HG03469 (cell line): ENCODE measurements around the gene FLT1.

Source experiments
- ATAC-seq: cut with Tn5 transposase; IDR thresholded peaks from one replicate; pipeline ENCODE4 v1.9.1; 2021; ENCODE audit warnings: mild to moderate bottlenecking, moderate library complexity, moderate number of reproducible peaks; ENCODE audit not compliant: unreplicated experiment

FLT1 gene

GRCh38 chr13:28396053-28396452 lies 98.9 kb downstream of the FLT1 start:
- ATAC-seq: no peak

DNA sequence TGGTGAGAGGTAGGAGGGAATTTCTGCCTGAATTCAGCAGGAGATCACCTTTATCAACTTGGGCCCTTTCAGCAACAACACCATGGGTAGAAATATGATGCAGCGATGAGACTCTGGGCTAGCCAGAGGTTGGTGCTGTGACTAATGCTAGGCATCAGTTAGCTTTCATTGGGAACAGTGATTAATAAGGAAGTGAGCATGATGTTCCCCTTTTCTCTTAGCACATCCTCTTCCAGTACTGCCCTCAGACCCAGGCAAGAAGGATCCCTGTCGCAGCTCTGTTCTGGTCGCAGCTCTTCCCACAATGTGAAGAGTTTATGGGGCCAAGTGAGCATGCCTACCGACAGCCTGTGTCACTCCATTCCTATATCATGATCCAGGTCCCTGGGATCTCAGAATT lies 100.5 kb downstream of the FLT1 start:
- no peak for ATAC-seq

DNA sequence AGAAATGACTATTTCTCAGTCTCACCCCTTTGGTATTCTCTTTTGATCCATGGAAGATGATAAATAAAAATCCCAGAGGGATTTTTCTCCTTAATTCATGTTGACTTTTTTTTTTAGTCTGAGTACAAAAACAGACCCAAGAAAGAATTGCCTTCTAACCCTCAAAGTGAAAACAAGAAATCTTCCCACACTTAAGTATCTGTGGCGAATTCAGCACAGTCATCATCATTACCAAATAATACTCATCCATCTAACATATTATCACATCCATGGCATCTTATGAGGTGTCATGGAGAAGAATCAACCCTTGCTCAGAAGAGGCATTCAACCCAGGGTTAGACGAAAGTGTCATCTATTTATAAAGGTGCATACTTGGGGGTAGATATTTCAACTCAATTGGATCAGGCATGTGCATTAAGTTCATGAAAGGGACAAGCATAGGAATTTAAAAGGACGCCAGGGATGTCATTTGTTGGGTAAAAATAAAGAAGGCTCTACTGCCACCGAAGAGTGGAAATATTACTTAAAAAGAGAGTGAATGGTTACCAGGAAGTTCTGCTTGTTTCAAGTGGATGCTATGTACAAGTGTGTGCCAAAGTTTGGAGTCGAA lies 101.9 kb downstream of the FLT1 start:
- ATAC-seq: no peak

DNA sequence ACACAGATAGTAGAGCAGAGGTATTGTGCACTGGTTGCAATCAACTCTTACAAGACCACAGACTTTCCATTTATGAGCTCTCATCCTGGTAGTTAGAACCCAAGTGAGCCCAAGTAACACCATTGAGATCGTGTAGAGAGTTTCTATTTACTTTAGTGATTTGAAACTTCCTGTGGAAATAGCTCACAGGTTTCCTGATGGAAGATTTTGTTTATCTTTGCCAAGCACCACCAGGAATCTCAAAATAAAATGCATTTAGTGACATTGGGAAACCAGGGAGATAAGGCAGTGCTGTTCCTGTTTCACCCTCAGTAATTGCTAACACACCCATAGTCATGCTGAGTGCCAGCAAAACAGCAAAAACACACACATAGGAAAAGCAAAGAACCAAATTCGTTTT lies 102.5 kb downstream of the FLT1 start:
- no peak for ATAC-seq

GRCh38 chr13:28387740-28388501 lies 107.0 kb downstream of the FLT1 start:
- no peak for ATAC-seq

DNA sequence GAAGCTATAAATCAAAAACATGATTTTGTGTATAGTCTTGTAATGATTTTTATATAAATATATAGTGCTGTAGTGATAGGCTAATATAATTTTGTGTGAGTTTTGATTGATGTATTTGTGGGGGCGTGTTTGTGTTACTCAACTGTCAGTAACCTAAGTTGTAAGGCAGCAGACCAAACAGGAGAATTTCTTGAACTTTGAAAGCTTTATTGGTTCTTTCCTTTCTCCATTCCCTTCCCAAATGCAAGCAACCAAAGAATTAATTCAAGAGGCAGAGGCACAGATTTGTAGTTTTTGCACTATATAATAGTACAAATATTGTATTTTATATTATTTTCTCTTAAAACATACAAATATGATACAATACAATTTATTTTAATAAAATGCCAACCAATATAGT lies 109.6 kb downstream of the FLT1 start:
- no peak for ATAC-seq

- no peak for ATAC-seq
These were observed 110.1 kb downstream of the FLT1 start for GRCh38 chr13:28384789-28385188.

DNA sequence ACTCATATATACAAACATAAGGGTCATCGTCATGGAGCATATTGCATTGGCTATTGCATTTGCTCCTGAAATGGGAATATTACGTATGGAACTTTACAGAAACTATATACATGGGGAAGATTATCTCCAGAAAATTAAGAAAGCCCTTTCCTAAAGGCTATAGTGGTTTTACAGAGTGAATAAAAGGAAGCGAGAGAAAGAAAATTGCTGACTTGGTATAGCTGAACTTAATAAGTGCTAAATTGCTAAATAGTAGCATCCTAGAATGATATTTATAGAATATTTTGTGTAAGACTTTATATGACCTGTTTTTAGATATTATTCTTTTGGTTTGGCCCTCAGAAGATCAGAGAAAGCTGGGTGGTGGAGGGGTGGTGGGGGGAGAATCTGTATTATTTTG lies 114.6 kb downstream of the FLT1 start:
- no peak for ATAC-seq

GRCh38 chr13:28379371-28380083 lies 115.4 kb downstream of the FLT1 start:
- no peak for ATAC-seq

DNA sequence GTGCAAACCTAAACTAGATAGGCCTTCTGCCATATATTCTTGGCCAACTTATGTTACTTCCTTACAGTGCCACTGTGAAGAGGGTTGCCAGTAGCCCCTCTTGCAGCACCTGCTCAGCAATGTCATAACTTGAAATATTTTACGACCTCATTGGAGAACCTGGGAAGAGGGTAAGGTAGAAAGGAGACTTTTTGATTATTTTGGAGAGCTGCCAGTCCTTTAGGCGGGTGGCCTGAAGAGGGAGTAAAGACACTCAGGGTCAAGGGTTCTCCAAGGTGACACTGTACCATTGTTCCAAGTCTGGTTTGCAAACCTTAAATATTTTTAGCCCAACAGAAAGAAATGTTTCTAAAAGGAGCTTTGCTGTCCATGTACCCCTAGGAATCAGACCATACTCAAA lies 118.3 kb downstream of the FLT1 start:
- ATAC-seq: no peak

DNA sequence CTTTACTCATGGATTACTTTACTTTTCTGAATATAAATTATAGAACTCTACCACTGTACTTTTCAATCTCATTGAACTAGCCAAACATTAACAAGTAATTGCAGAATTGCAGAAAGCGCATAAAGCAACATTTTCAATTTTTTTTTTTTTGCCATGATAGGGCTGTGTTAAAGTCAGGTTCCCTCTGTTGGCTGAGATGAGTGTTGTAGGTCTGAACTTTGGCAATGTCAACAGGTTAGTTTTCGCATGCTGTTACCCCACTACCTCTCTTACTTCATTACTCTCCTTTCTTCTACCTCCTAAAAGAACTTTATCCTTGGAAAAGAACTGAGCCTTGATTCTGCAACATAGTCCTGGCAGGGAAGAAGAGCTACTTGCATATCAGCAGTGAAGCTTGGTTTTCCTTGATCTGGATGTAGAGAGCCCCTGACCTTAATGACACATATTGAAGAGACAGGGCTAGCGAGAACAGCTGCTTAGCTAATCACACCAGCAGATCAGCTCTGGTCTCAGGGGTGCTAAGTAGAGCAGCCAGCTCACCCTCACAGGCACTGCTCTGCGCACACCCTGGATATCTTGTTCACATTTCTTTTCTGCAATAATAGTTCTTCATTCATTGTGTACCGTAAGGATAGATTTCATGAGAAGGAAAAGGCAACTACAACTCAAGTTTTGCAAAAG lies 119.5 kb downstream of the FLT1 start:
- no peak for ATAC-seq

DNA sequence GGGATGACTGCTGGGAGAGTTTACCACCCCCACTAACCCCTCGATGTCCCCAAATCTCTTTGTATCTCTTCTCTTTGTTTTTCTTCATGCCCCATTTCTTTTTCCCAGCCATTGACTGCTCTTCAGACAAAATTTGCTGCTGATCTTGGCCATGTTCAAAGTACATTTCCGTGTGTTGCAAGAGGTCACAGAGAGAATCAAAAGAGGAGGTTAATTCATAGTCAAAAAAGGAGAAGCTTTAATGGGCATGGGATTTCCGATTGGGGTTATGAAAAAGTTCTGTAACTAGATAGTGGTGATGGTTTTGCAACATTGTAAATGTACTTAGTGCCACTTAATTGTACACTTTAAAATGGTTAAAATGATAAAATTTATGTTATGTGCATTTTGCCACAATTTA lies 121.1 kb downstream of the FLT1 start:
- ATAC-seq: no peak

- ATAC-seq: no peak
These were observed 124.5 kb downstream of the FLT1 start for GRCh38 chr13:28370448-28370847.

GRCh38 chr13:28358708-28359107 lies 136.2 kb downstream of the FLT1 start:
- no peak for ATAC-seq

DNA sequence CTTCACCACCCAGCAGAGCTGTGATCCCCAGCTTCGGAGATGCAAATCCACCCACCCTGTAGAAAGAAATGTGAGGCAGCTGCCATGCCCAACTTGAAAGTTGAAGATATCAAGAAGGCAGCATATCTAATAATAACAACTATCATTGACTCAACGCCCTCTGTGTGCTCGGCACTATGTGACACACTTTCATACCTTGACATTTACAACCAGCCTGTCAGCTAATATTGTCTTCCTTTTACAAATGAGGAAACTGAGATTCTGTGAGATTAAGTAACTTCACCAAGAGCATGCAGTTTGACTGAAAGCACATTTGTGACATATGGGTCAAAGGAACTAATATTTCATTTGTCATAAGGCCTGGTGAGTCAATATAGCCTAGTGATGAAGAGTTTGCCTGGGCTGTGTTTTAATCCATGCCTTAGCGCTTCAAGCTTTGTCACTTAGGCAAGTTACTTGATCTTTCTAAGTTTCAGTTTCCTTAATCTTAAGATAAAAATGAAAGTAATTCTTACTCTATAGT lies 137.0 kb downstream of the FLT1 start:
- no peak for ATAC-seq

- ATAC-seq: no peak
These were observed 137.6 kb downstream of the FLT1 start for GRCh38 chr13:28357247-28357825.

- ATAC-seq: no peak
These were observed 138.3 kb downstream of the FLT1 start for GRCh38 chr13:28356561-28357021.

DNA sequence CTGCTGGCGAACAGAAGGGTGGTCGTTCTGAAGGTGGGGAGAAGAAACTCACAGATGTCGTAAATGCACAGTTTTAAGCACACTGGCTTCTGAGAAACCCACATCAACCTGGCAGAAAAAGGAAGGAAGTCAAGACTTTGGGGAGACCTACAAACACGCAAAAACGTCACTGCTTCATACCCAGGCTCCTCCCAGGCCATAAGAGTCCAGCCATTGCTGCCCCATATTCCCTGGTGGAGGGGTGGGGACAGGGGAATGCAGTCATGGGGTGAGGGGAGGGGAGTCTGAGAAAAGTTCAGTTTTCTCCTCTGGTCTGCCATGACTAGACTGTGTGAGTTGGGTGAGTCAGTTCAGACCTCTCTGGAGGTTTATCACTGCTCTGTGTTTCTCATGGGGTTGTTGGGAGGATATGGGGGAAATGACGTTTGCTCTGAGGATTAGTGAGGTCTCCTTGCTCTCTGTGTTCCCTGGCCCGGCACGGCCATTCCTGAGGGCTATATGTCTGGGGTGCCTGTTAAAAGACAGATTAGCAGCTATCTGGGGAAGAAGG lies 139.0 kb downstream of the FLT1 start:
- no peak for ATAC-seq

DNA sequence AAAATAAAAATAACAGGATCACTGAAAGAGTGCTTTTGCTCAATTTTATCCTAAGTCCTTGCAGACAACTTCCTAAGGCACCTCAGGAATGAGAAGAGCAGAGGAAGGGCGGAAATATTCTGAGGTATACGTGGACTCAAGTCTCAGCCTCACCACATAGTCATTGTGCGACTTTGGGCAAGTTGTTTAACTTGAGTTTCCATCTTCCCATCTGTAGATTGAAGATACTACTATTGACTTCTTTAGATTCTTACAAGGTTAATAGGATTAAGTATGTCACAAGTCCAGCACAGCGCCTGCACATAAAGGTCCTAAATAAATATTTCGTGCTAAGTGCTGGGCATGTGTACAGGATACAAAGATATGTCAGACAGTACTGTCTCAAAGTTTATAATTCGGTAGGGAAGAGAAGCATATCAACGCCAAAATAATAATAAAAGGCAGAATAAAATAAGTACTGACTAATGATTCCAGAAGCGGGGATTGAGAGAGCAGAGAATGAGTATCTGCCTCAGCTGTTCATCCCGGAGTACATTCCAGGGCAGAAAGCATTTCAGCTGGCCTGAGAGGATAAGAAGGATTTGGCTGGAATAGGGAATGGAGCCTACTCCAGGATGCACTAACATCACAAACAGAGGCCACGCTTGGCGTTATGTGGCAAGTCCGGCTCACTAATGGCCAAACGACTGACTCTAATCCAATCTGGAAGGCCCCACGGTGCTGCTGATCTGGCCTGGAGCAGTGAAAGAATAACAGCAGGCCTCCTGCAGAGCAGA lies 139.7 kb downstream of the FLT1 start:
- ATAC-seq: no peak

GRCh38 chr13:28353679-28354078 lies 141.2 kb downstream of the FLT1 start:
- ATAC-seq: no peak
